Transverse colon (tissue), 4 donors: ENCODE measurements around the gene MSI2. TPM values are rescaled to one million over a fixed set of nuclear protein-coding genes. Genes with fewer than 3 reads are reported as not detected.

ENCODE experiments used
- DNase-seq: peaks from one replicate; pipeline ENCODE4 v3.0.0-alpha.2; 2019
- H3K27ac ChIP-seq, 4 donors: fragments of 200-600 bp; sonication (generic); 2 replicates each; pipeline ENCODE4 v1.5.1; 2016 to 2018; ENCODE audit warnings: inconsistent platforms in 4 of 4
- H3K27me3 ChIP-seq: fragments of 200-600 bp; sonication (generic); 2 replicates; pipeline ENCODE4 v1.5.1; 2017; ENCODE audit warnings: inconsistent platforms
- H3K36me3 ChIP-seq, 4 donors: fragments of 200-600 bp; sonication (generic); 2 replicates each; pipeline ENCODE4 v1.5.1; 2017 to 2019; ENCODE audit warnings: inconsistent platforms in 4 of 4
- H3K4me1 ChIP-seq, 4 donors: fragments of 200-600 bp; sonication (generic); 2 replicates each; pipeline ENCODE4 v1.5.1; 2017 to 2020; ENCODE audit warnings: inconsistent platforms in 4 of 4
- H3K4me3 ChIP-seq, 4 donors: fragments of 200-600 bp; sonication (generic); 1 replicate in 1 of 4; 2 replicates in 3 of 4; pipeline versions ENCODE4 v1.5.1 to v1.6.1; 2017 to 2019; ENCODE audit warnings: inconsistent platforms in 4 of 4
- H3K9me3 ChIP-seq, 2 donors: fragments of 200-600 bp; sonication (generic); 2 replicates each; pipeline ENCODE4 v1.5.1; 2017 to 2019; ENCODE audit warnings: inconsistent platforms in 2 of 2
- EP300 ChIP-seq: sonication (generic); formaldehyde crosslinking; IDR thresholded peaks from one replicate; pipeline ENCODE4 v1.6.1; 2017; ENCODE audit warnings: antibody characterized with exemption, low read depth
- POLR2A ChIP-seq: fragments of 450-650 bp; IDR thresholded peaks from one replicate; pipeline ENCODE4 v1.6.1; 2016; ENCODE audit warnings: antibody characterized with exemption, mild to moderate bottlenecking, moderate library complexity
- POLR2AphosphoS5 ChIP-seq, 3 donors: sonication (generic); formaldehyde crosslinking; IDR thresholded peaks; one replicate each; pipeline ENCODE4 v1.6.1; 2016; ENCODE audit warnings: antibody characterized with exemption in 3 of 3
- WGBS, 2 donors: methylation state at CpG; one replicate each; pipeline ENCODE4 v1.1.5; 2018; ENCODE audit warnings: low coverage in 1 of 2; 5-methylcytosine and 5-hydroxymethylcytosine counted together
- in situ Hi-C, 4 donors: fragments of 200-750 bp; cut with MboI; loops; one replicate each; pipeline versions ENCODE4 v1.15.0 to v1.15.1; 2017; ENCODE audit warnings: low sequenced_read_pairs in 3 of 4, low pct_ligation_motif_present in 1 of 4, low pct_unique_long_range_greater_than_20kb in 1 of 4
- intact Hi-C: fragments of 100-400 bp; cut with DNase I; formaldehyde crosslinking; loops from one replicate; pipeline ENCODE4 v1.15.1; 2023; ENCODE audit warnings: low total_unique reads
- total RNA-seq, 4 donors: library from RNA; depleted of rRNA; stranded (reverse); fragments of >200 nt; gene quantifications; one replicate each; pipeline ENCODE4 v1.1.0, GENCODE V29; 2016
- TF ChIP-seq, protein P1 (sequence below), 5 experiments: fragments of 200-600 bp in 3 of 5; fragments of 450-650 bp in 2 of 5; sonication (generic) in 3 of 5; IDR thresholded peaks; 1 replicate in 2 of 5; 2 replicates in 3 of 5; pipeline ENCODE4 v1.5.1; 2016 to 2017; ENCODE audit warnings: antibody characterized with exemption in 5 of 5, inconsistent platforms in 3 of 5, mild to moderate bottlenecking in 2 of 5, moderate library complexity in 1 of 5

The MSI2 gene
- total RNA-seq = 10 to 100 TPM; 20.6 to 36.0 (median 29.3) TPM

DNA sequence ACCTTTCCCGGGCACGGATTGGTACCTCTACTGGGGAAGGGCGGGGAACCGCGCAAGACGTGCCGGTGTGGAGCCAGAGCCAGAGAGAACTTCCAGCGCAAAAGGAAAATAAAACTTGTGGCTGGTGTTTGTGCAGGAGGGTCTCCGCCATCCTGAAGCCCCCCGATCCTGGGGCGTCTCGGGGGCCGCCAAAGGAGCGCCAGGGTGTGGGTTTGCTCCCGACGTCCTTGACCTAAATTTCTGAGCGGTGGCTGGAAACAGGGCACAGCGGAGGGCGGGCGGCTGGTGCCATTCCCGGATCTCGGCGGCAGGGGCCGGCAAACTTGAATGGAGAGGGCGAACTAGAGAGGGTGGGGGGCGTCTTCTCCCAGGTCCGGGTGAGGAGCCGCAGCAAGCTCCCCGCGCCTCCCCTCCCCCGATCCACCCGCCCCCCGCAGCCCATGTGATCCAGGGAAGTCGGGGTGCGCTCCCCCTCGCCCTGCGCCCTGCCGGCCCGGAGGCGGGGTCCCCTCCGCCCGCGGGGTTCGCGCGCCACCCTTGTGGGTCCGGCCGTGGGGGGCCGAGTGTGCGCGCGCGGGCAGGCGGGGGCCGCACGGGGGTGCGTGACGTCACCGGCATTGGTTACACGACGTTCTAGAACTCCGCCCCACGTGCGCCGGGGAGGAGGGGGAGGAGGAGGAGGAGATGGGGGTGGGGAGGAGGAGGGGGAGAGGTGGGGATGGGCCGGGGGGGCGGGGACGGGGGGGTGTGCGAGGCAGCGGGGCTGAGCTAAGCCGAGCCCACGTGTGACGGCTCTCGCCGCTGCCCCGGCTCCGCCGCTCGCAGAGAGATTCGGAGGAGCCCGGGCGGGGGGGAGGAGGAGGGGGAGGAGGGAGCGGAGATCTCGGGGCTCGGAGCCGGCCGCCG is at the start of gene MSI2:
MSI2 (plus strand) TSS at position 748 of the 906 bp plus-strand sequence. CDS start 220 bp downstream, outside the sequence.
- intact Hi-C loops = no loop called here
- TF ChIP-seq POLR2A (peak; percentile 45), POLR2AphosphoS5 (IDR thresholded peaks at IDR 0.05) (peak; percentile 7 to 60 (median 44)), EP300 (peak; percentile 55)
- TF ChIP-seq, protein P1, sequence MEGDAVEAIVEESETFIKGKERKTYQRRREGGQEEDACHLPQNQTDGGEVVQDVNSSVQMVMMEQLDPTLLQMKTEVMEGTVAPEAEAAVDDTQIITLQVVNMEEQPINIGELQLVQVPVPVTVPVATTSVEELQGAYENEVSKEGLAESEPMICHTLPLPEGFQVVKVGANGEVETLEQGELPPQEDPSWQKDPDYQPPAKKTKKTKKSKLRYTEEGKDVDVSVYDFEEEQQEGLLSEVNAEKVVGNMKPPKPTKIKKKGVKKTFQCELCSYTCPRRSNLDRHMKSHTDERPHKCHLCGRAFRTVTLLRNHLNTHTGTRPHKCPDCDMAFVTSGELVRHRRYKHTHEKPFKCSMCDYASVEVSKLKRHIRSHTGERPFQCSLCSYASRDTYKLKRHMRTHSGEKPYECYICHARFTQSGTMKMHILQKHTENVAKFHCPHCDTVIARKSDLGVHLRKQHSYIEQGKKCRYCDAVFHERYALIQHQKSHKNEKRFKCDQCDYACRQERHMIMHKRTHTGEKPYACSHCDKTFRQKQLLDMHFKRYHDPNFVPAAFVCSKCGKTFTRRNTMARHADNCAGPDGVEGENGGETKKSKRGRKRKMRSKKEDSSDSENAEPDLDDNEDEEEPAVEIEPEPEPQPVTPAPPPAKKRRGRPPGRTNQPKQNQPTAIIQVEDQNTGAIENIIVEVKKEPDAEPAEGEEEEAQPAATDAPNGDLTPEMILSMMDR (IDR thresholded peaks at IDR 0.05) = peak in 1 of 5 experiments; percentile 9

DNA sequence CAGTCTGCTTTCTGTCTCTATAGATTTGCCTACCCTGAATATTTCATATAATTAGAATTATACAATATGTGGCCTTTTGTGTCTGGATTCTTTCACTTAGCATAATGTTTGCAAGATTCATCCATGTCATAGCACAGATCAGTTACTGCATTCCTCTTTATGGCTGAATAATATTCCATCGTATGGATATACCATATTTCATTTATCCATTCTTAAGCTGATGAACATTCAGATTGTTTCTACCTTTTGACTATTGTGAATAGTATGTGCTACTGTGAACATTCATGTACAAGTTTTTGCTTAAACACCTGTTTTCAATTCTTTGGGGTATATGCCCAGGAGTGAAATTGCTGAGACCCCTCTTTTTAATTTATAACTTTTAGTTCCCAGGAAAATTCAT is 49.4 kb upstream of the MSI2 start:
- Histone ChIP-seq H3K27ac (no peak overlapping the region), H3K27me3 (no peaks in the 10 kb centered on the region), H3K4me1 (no peaks in the 10 kb centered on the region), H3K4me3 (no peak overlapping the region), H3K9me3 (peaks cover 0 to 5% of the 10 kb centered on the region in 2 donors), H3K36me3 (no peaks in the 10 kb centered on the region)
- DNase-seq = no peak
- 93 to 98% methylated on average over 1 of the region's 1 CpG for WGBS, 2 donors
- TF ChIP-seq POLR2AphosphoS5 (IDR thresholded peaks at IDR 0.05) (no peak), POLR2A (no peak), EP300 (no peak)
- TF ChIP-seq, protein P1 (IDR thresholded peaks at IDR 0.05) = no peak
- in situ Hi-C loops (no loop called here), intact Hi-C loops (no loop called here)

More for the DNA sequence above, at the start of gene MSI2:
- H3K27ac ChIP-seq = peak within 1 kb of the TSS; percentile 83 to 94 (median 89)
- peaks cover 5 to 18% (median 14%) of the 10 kb centered on the region in 4 donors for H3K4me1 ChIP-seq
- H3K27me3 ChIP-seq = no peaks in the 10 kb centered on the region
- peak within 1 kb of the TSS; percentile 34 to 95 (median 79) for H3K4me3 ChIP-seq
- peaks cover 0 to 6% of the 10 kb centered on the region in 2 donors for H3K9me3 ChIP-seq
- WGBS, 2 donors = 0% methylated on average over 39 of the region's 88 CpGs; no CpG with 5 or more reads in 1 of the 2 donors
- in situ Hi-C loops = loop anchor here in 1 of 4 donors (25.0 kb wide), 1 partner anchor 156 kb away; no protein-coding TSS in a partner anchor
- DNase-seq = peak; percentile 96
- H3K36me3 ChIP-seq = no peaks in the 10 kb centered on the region

DNA sequence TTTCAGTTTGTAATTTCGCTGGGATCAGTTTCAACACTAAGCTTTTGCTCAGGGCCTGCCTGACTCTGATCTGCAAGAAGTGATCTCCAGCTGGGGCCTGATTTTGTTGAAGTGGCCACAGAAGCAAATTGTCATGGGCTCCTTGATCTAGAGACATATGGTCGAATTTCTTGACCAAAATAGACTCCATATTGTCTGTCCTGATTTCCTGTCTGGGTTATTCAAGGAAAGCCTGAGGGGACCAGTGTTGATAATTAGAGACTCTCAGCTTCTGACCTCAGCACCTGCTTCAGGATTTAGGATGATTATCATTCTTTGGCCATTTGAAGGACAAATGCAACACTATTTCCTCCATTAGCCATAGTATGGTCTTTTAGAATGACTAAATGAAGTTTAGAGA is 48.9 kb upstream of the MSI2 start:
- Histone ChIP-seq H3K36me3 (no peaks in the 10 kb centered on the region), H3K27me3 (no peaks in the 10 kb centered on the region), H3K27ac (no peak overlapping the region), H3K4me3 (no peak overlapping the region), H3K9me3 (peaks cover 0 to 5% of the 10 kb centered on the region in 2 donors), H3K4me1 (no peaks in the 10 kb centered on the region)
- in situ Hi-C loops = no loop called here
- intact Hi-C loops = no loop called here
- whole genome bisulfite sequencing, 2 donors = 70% methylated on average over 2 of the region's 2 CpGs; no CpG with 5 or more reads in 1 of the 2 donors
- TF ChIP-seq EP300 = no peak
- TF ChIP-seq, protein P1 (IDR thresholded peaks at IDR 0.05) = no peak
- TF ChIP-seq POLR2A = no peak
- TF ChIP-seq POLR2AphosphoS5 (IDR thresholded peaks at IDR 0.05) = no peak
- no peak for DNase-seq

DNA sequence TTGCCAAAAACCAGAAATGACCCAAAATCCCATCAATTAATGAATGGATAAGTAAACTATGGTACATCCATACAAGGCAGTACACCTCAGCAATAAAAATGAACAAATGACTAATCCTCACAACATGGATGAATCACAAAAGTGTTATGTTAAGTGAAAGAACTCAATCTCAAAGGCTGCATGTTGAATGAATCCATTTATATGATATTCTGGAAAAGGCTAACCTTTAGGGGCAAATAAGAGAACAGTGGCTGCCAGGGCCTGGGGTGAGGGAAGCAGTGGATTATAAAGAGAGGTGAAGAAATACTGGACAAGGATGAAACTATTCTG is 46.1 kb upstream of the MSI2 start:
- DNase-seq = no peak
- Histone ChIP-seq H3K4me1 (no peaks in the 10 kb centered on the region), H3K27ac (no peak overlapping the region), H3K4me3 (no peak overlapping the region), H3K36me3 (no peaks in the 10 kb centered on the region), H3K27me3 (no peaks in the 10 kb centered on the region), H3K9me3 (peaks cover 0 to 5% of the 10 kb centered on the region in 2 donors)
- intact Hi-C loops (no loop called here), in situ Hi-C loops (no loop called here)
- TF ChIP-seq POLR2A (no peak), EP300 (no peak), POLR2AphosphoS5 (IDR thresholded peaks at IDR 0.05) (no peak)
- TF ChIP-seq, protein P1 (IDR thresholded peaks at IDR 0.05) = no peak
